ENCODE data around the gene COL18A1.

The COL18A1 gene

GRCh38 chr21:45537746-45538291 is 132.9 kb downstream of the COL18A1 start:
- DNase-seq: no peak

DNA sequence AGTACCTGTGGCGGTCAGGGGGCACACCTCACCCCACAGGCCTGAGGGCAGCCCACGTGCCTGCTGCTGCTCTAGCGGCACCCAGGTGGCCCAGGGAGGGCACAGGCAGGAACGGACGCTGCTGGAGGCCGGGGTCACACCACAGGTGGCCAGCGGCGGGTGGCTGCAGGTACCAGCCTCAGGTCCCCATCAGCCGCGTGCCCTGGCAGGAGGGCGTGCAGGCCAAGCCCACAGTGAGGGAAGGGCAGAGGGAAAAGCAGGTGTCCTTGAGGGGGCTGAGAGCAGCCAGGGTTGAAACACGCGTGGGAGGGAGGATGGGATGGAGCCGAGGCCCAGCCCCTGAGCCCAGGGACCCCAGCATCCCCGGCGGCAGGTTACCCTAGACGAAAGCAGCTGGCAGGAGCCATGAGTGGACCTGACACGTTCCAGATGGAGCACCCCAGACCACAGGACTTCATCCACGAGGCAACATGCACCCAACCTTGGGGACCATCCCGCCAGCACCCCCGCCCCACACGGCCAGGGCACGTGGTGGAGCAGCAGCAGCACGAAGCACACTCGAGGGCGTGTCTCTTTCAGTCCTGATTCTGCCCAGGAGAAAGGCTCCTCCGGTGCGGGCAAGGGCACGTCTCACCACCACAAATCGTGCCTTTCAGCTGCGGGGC is 133.5 kb downstream of the COL18A1 start:
- DNase-seq: no peak

GRCh38 chr21:45539046-45539795 is 134.3 kb downstream of the COL18A1 start:
- DNase-seq: no peak

- DNase-seq: no peak
Observed at GRCh38 chr21:45539796-45540600, 135.0 kb downstream of the COL18A1 start.

GRCh38 chr21:45540601-45540970 is 135.6 kb downstream of the COL18A1 start:
- DNase-seq: no peak

GRCh38 chr21:45541221-45542039 is 136.5 kb downstream of the COL18A1 start:
- DNase-seq: peak; percentile 37

GRCh38 chr21:45542242-45542666 is 137.3 kb downstream of the COL18A1 start, which contains the start of gene SLC19A1:
Gene SLC19A1 (minus strand): TSS chr21:45542440. CDS start chr21:45537959, 4,481 bp downstream.
- peak; percentile 78 for DNase-seq

DNA sequence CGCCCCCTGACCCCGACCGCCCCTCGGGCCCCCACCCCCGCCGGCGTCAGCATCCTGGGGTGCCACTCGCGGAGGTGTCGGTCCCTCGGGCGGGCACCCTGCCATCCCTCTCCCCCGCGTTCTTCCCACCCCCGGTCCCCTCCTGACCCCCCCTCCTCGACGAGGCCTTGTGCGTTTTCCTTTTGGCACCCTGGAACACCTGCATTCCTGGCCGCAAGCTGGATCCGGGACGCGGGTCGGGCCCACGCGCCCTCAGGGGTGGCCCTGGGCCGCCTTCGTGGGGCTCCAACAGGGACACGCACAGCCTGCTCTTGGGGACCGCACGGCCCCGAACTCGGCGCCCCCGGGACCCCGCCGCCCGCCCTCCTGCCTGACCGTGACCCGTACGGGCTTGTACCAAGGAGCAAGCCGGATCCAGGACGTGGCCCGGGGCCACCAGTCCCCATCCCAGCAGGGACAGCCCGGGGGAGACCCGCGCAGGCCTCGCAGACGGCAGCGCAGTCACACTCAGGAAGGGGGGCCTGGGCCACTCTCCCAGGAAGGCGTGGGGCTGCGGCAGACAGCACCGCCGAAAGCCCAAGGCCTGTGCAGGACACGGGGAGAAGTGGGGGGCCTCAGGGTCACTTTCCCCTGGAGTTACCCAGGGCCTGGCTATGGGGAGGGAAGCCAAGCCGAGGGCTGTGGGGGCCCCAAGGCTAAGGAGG is 137.9 kb downstream of the COL18A1 start:
- DNase-seq: no peak

GRCh38 chr21:45543371-45543709 is 138.4 kb downstream of the COL18A1 start:
- DNase-seq: no peak

- no peak for DNase-seq
Observed at GRCh38 chr21:45543710-45544448, 138.9 kb downstream of the COL18A1 start.

DNA sequence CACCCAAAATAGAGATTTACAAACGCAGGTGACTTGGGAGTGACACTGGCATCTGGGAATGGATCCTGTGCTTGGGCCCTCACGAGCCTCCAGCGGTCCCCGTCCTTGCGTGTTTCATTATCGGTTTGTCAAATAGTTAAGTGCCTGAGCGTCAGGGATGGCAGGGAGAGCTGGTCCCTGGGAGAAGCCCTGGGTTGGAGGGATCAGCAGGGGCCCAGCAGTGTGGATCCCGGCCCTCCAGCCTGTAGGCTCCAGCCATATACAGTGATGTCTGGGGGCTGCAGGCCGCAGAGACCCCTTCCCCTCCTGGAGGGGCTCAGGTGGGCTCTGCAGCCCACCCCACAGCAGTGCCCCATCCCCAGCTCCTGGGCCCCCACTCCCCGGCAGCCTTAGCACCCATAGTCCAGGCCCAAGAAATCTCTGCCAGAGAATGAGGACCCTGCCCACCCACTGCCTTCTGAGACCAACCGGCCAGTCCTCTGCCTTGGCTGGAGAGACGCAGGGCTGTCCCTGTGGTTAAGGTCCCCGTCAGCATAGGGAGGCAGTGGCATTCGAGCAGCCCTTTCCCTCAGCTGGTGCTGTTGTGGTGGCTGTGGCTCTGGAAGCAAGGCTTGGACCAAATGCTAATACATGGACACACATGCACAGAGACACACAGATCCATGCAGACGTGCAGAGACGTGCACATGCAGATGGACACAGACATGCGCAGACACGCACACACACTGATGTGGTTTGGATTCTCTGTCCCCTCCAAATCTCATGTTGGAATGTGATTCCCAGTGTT is 139.7 kb downstream of the COL18A1 start:
- no peak for DNase-seq

DNA sequence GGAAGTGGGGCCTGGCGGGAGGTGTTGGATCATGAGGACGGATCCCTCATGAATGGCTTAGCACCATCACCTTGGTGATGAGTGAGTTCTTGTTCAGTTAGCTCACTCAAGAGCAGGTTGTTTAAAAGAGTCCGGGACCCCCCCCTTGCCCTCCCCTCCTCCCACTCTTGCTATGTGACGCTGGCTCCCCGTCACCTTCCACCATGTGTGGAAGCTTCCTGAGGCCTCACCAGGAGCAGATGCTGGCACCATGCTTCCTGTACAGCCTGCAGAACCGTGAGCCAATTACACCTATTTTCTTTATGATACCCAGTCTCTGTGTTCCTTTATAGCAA is 140.2 kb downstream of the COL18A1 start:
- no peak for DNase-seq

DNA sequence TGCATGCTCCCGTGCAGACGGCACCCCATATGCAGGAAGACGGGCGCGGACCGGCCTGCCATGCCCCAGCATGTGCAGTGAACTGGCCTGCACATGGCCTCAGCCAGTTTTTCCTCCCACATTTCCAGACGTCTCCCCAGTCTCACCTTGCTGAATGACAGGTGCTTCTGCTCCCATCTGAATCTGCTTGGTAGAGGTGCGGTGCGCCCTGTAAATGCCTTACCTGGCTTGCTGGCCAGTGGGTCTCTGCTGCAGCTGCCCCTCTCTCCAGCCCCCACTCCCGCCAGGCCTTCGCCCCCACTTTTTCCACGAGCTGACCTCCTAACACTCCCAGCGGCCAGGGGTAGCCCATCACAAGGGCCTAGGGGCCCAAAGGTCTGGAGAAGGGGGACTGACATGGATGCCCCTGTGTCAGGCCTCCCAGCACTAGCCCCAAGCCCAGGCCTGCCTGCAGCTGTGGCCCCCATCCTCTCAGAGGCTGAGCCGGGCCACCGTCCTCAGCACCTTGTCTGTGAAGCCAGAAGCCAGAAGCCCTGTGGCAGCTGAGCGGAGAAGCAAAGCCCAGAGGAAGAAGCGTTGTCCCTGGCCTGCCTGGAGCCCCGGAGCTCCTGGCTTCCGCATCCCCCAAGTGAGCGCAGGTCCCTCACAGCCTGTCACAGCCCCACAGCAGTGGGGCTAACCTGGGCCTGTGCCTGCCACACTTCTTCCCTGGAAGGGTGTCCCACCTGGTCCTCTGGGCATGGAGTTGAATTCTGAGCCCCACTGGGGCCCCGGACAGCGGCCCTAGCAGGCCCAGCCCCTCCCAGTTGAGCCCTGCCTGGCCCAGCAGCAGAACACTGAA is 140.9 kb downstream of the COL18A1 start:
- no peak for DNase-seq

GRCh38 chr21:45546636-45547544 is 141.9 kb downstream of the COL18A1 start:
- no peak for DNase-seq

DNA sequence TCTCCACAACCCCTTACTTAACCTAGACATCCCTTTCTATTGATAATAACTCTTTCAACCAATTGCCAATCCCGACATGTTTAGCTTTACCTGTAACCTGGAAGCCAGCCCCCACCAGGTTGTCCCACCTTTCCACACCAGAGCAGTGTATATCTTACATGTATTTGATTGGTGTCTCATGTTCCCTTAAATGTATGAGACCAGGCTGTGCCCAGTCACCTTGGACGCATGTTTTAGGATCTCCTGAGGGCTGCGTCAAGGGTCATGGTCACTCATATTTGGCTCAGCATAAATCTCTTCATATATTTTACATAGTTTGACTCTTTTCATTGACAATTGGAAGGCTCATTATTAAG is 142.6 kb downstream of the COL18A1 start:
- no peak for DNase-seq

DNA sequence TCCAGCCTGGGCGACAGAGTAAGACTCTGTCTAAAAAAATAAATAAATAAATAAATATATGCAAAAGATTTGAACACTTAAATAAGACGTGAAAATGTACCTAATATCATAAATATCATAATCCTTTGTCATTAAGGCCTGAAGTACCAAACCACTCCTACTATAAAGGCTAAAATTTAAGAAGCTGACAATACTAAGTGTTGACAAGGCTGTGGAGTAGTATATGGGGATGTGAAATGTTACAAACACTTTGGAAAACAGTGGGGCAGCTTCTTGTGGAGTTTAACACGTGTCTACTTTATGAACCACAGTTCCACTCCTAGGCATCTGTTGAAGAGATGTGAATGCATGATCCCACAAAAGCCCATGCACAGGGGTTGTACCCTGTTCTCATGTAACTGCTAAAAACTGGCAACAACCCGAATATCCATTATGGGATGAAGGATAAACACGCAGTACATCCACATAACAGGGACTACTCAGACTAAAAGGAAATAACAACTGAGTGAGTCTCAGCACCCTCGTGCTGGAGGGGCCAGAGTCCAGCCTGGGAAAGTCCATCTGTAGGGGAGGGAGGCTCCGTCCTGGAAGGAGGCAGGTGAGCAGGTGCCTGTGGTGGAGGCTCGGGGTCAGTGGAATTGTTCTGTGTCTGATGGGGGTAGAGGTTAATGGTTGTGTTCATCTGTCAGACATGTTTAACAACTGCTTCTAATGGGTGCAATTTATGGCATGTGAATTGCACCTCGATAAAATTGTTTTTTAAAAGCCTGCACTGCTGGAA is 143.9 kb downstream of the COL18A1 start:
- no peak for DNase-seq

DNA sequence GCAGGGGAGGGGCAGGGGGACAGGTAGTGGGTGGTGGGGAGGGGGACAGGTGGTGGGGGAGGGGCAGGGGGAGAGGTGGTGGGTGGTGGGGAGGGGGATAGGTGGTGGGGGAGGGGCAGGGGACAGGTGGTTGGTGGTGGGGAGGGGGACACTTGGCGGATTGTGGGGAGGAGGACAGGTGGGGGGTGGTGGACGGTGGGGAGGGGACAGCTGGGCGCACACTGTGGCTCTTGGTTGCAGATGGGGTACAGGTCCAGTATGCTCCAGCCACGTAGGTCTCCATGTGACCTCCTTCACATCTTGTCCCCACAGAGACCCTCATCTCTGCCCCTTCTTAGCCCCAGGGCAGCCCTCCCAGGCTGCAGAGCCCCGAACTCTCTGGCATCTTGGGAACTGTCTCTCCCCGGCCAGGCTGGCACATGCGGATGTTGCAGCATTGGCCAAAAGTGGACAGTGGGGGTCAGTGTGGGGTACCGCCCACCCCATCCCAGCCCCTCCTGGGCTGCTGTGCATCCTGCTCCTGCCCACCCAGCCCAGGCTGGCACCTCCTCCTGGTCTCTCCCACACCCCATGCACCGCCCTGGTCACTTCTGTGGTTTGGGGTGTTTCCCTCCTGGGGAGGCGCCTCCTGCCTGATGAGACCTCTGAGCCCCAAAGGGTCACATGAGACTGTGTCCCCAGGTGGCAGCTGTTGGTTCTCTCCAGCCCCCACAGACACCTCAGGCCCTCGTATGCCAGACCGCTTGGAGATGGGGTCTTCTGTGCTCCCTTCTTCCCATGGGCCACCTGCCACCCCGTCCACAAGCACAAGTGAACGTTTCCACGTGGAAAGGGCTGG is 144.9 kb downstream of the COL18A1 start:
- no peak for DNase-seq

Data from suppressor macrophage treated with lipopolysaccharide for 4 hours (primary cell).